Stimulated activated naive CD4-positive, alpha-beta T cell (primary cell): ENCODE data around the gene DIPK1C.
A peak's percentile ranks its signal among the peaks of the same experiment; 100 is the strongest.

ENCODE experiments used
- DNase-seq, 6 experiments: peaks; one replicate each; lab custom pipeline; 2025; lab: John Stamatoyannopoulos, UW

The DIPK1C gene

DNA sequence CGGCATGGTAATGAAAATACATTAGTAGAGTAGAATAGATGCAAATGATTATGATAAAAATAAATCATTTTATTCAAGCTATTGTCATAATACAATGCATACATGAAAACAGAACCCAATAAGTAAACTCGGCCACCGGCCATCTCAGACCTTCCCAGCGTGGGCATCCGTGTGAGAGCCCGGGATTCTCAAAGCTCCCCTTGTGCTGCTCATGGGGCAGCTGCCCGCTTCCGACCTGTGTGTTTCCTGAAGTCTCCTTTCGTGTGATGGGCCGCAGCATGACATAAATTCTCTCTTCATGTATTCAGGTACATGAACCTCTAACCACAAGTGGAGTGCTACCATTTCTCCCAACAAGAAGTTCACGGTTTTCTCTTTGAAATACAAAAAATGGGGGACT, 25.6 kb upstream of the DIPK1C start:
- no peak for DNase-seq

DNA sequence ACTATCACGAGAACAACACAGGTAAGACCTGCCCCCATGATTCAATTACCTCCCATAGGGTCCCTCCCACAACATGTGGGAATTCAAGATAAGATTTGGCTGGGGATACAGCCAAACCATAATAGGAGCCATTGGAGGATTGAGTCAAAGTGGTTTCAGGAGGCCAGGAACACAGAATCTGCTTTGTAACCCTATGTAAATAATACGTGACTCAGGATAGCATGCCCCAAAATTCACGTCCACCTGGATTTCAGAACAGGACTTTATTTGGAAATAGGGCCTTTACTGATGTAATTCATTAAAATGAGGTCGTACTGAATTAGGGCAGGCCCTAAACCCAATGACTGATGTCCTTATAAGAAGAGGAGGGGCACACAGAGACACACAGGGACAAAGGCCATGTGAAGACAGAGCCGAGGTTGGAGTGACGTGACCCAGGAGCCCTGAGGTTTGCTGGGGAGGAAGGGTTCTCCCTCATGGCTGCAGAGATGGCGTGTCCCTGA, 23.1 kb upstream of the DIPK1C start:
- no peak for DNase-seq

DNA sequence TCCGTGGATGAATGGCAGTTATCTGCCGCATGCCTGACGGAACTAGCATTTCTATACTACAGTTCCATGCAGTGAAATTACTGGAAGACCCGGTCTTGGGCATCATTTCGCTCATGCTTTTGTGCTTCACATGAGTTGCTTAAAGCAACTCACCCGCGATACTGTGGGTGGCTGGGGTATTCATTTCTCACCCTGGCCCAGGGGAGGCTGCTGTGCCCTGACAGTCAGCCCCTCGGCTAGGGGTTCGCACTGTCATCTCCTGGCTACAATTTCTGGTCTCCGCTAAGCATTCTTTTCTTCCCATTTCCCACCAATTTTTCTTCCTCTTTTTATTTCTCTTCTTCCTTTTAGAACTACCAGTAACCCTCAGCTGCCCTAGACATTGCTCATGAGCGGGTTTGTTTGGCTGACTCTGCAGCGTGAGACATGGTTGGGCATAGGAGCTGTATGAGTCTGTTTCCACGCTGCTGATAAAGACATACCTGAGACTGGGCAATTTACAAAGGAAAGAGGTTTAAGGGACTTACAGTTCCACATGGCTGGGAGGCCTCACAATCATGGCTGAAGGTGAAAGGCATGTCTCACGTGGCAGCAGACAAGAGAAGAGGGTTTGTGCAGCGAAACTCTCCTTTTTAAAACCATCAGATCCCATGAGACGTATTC, 22.5 kb upstream of the DIPK1C start:
- DNase-seq: no peak

DNA sequence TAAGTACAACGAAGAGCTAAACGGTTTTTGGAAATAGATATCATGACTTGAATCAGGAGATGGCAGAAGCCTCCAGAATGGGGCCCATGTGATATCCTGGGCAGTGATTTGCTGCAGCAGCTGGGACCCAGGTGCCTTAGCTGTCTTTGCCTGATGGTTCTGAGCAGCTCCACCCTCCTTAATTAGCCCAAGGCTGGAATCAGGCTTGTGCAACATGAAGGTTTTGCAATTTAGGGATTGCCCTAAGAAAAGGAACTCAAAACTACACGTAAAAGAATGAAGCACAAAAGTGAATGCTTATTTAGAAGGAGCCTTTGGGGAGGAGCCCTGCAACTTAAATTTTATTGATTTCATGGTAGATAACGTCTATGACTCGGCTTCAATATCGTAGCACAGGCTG, 21.8 kb upstream of the DIPK1C start:
- no peak for DNase-seq

DNA sequence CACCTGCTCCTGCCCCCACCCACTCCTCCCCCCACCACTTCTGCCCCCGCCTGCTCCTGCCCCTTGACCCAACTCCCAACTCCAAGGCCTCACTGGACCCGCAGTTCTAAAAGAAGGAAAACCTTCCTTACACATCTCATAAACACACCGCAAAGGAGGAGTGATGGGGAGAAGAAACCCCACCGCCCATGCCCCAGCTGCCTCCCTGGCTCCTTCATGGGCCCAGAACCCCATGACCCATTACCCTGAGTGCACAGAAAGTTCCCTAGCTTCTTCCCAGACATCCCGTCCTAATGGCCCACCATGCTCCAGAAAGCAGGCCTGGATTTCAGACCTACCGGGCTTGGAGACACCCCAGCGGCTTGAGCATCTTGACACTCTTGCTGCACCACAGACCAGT, 21.2 kb upstream of the DIPK1C start:
- no peak for DNase-seq

DNA sequence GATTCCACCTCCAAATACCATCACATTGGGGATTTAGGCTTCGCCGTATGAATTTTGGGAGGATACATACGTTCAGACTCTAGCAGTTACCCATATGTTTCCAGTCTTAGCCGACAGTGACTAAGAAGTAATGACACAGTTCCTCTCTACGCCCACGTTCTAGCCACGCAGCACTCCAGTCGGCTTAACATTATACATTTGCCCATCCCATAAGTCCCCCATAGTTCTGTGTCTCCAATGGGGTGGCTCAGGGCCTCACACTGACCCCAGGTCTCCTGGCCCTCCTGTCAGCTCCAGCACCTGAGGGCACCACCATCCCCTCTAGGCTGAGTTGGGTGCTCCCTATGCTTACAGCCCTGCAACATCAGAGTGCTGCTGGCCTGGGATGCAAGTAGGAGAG, 20.7 kb upstream of the DIPK1C start:
- no peak for DNase-seq

DNA sequence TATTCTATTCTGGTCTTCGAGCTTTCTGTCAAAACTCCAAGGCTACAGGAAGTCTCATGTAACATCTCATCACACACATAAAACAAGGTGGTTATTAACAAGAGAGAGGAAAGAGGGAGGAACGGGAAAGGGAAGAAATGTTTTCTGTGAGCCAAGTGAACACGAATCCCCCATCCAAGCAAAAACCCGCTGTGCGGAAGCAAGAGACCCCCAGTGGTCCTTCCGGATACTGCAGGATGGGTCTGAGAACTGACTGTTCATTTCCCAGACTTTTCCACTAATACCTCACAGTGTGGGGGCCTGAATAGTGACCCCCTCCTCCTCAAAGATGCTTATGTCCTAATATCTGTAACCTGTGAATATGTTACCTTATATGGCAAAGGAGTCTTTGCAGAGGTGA, 19.0 kb upstream of the DIPK1C start:
- no peak for DNase-seq

DNA sequence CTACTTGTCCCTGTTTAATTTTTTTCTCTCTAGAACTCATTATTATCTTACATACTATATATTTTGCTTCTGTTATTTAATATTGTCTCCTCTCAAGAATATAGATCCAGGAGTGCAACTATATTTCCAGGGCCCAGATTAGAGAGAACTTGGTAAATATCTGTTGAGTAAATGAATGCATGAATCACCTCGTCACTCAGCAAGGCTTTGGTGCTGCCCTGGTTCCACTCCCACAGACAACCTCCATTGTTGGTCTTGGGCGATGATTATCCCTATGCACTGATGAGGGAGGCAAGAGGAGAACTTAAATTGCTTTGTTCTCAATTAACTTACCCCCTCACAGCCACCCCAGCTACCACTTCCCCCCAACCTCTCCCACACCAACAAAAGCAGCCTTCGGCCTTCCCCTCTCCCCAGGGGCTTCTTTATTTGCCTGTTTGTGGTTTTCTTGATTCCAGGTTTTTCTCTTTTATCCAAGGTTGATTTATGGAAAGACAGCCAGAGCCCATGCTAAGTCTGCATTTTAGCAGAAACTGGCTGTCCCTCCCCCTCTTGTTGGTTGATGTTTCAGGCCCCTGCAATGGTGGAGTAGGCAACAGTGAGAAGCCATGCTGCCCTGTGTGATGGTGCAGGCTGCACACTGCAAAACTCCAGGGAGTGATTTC, 17.0 kb upstream of the DIPK1C start:
- no peak for DNase-seq

DNA sequence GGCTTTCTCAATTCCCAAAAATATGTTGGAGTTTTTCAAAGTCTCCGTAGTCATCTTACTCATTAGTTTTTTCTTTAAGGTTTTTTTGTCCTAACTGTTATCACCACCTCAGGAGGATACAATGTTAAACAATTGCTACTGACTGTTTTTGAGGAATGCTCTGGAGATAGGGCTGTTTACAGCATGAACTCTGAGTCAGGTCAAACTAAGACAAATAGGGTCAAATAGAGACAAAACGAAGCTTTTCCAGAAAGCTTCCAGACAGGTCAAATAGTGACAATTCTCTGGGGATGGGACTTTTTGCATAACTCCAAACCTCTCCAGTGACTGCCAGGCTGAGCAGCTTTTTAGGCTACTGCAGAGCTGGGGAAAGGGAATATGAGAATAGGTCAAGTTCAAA, 15.2 kb upstream of the DIPK1C start:
- DNase-seq: no peak

DNA sequence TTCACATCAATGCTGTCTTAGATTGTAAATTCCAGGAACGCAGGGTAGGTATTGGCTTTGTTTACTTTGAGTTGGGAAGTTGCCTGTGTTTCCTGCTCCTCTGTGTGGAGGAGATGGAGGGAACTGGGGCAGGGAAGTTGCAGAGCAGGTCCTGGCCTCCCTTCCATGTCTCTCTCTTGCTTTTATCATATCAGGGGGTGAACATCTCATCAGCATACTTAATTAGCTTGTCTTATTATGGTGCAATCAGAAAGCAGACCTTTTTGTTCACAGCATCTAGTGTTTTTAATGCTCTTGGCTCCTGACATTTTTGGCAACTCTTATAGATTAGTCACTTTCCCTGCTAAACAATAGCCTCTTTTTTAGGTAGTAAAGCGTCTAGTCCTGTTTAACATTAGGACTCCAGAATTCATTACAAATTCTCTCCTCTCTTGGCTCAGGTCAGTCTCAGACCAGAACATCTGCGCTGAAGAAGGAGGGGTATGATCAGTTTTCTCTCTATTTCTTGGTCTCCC, 11.5 kb upstream of the DIPK1C start:
- DNase-seq: no peak

DNA sequence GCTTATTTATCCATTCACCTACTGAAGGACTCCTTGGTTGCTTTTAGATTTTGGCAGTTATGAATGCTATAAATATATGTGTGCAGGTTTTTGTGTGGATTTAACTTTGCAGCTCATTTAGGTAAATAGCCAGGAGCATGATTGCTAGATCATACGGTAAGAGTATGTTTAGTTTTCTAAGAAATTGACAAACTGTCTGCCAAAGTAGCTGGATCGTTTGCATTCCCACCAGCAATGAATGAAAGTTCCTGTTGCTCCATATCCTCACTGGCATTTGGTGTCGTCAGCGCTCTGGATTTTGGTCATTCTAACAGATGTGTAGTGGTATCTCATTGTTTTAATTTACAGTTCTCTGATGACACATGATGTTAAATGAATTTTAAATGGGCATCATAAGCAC, 8.7 kb upstream of the DIPK1C start:
- no peak for DNase-seq

DNA sequence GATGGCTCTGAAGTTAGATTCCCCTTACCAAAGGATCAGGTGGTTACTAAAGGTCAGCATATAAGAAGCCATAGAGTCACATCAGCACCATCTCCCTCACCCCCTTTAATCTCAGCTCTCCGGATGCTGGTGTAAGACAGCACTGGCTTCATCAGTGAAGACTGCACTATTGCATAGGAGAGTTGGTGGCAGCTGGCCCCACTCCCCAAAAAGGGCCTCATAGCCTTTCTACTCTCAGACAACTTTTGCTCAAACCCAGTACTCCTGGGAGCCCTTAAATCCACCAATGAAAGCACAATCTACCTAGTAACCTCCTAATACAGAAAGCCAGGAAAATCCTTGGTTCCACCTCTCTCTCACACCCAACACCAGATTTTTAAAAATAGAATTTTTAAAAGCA, 6.9 kb upstream of the DIPK1C start:
- no peak for DNase-seq

DNA sequence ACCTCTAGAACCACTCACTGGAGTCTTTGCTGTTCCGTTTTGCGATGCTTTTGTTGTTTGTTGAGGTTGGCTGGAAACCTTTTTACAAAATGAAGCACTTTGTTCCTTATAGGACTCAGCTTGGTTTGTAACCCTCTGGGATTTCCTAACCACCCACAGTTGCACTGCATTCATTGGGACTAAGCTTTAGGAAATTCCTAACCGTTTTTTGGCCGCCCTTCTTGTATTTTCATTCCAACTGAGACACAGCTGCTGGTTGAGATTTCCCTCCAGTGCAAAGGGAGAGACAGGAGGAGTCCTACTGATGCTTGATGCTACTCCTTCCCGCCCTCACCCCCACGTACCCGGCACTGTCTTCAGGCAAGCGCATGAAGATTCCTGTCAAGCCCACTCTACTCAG, 6.1 kb upstream of the DIPK1C start:
- no peak for DNase-seq

DNA sequence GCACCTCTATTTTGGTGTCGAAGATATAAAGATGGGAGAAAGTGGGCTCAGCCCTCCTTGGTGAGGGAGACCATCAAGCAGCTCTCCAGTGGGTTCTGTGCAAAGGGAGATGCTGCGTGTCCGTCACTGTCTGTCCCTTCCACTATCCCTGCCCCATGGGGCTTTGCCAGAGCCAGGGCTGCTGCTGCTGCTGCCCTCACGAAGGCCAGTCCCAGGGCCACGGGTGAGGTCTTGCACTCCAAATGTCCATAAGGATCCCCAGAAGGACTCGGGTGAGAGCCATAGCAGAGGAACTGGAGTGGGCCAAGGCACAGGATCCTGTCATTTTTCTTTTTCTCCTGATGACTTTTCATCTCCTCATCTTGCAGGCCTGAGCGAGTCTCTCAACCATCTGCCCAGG, 3.7 kb upstream of the DIPK1C start:
- no peak for DNase-seq

DNA sequence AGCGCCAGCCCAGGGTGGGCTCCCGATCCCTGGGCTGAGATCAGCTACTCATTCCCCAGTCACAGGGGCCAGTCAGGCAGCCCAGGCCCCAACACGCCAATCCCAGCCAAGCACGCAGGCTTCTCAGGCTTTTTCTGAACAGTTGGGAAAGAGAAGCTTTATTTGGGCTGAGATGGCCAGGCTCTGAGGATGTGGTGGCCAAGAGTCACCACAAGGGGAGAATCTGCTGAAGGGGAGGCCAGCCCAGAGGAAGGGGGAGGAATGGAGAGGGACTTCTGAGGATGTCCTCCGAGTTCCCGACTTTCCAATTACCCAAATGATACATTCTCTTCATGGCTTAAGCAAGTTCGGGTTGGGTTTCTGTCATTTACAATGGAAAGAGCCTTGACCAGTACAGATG, 2.8 kb upstream of the DIPK1C start:
- no peak for DNase-seq

DNA sequence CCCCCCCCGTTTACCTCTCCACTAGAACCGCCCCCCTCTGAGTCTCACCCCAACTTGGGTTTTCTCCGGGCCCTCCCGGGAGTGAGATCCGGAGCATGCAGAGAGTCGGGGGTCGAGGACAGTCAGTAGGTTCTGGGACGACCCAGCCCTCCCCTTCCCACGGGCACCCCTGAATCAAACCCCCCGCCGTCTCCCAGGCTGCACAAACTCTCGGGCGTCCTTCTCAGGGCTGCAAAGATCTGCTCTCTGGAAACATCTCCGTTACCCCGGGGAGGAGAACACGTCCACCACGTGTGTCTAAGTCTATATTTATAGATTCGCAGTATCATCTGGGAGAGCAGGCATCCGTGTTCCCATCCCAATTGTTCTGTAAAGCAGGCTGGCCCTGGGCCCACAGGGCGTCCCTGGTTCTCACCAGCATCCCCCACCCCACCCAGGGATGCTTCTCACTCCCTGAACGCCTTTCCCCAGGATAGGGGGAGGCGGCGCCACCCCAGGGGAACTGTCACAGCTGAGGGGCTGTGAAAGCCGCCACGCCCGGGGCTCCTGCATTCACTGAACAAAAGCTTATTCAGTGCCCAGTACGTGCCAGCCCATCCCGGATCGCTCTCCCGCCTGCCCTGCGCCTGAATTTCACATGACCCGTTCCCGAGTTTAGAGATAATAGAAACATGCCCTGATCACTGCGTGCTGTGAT, 765 bp upstream of the DIPK1C start:
- no peak for DNase-seq

DNA sequence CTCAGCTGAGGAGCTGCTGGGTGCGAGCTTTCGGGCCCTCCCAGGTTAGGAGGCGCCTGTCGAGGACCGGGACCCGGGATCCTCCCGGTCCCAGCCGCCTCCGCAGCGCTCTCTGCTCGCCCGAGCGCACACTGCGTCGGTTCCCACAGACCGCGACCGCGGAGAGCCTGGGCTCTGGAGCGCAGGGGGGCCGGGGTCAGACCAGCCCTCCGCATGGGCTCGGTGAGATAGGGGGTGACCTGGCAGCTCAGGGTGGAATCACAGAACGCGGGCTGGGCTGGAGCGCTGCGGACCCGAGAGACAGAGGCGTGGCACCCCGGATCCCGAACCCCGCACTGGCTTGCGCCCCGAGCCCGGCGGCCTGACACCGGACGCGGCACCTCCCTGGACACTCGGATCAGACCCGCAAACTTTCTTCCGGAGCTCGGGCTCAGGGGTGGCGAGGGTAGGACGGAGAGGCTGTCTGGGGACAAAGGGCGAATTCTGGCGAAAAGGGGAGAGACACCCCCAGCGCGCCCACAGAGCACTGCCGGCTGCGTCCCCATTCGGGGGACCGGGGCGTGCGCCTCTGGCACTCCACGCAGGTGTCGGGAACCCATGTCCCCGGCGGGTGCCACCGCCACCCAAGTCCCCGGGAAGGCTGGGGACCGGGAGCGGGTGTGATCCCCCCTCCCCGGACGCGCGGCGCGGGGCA, 612 bp downstream of the DIPK1C start:
- peak in 1 of 6 experiments; percentile 10 for DNase-seq

DNA sequence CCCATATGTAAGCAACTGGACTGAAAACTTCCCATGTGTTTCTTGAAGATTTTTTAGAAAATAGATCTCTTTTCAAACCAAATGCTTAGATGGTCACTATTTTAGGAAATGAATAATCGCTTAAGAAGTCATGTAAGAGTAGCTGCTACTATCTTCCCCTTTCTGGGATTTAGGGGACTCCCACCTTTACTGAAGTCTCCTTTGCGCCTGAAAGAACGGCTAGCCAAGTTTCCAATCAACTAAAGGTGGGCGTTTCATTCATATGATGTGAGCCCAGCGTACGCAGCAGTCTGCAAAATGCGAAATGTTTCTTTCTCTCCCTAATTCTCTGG, 1.1 kb downstream of the DIPK1C start:
- no peak for DNase-seq

DNA sequence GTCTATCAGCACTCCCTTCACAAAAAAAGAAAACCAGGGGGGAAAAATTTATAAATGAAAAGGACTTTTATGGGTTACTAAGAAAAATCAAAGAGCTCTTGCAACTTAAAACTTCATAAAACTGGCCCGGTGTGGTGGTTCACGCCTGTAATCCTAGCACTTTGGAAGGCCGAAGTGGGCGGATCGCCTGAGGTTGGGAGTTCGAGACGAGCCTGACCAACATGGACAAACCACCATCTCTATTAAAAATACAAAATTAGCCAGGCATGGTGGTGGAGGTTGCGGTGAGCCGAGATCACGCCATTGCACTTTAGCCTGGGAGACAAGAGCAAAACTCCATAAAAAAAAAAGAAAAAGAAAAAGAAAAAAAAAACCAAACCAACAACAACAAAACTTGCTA, 1.7 kb downstream of the DIPK1C start:
- DNase-seq: no peak

DNA sequence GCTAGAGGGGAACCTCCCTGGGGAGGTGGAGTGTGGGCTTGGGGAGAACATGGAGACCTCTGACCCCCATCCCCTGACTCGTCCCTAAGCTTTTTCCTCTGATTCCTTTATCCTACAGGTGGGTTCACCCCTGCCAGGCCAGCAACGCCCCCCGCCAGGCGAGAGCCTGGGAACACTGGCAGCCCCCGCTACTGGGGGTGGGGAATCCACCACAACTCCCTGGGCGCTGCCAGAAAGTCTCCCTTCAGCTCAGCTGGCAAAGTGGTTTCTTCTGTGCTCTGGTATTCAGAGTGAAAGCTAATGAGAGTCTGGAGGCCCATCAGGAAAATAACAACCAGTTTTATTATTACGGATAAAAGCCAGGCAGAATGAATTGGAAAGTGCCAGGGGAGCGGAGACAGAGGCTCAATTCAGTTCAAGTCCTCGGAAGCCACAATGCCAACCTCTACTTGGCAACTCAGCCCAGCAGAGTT, 2.8 kb downstream of the DIPK1C start:
- DNase-seq: no peak

DNA sequence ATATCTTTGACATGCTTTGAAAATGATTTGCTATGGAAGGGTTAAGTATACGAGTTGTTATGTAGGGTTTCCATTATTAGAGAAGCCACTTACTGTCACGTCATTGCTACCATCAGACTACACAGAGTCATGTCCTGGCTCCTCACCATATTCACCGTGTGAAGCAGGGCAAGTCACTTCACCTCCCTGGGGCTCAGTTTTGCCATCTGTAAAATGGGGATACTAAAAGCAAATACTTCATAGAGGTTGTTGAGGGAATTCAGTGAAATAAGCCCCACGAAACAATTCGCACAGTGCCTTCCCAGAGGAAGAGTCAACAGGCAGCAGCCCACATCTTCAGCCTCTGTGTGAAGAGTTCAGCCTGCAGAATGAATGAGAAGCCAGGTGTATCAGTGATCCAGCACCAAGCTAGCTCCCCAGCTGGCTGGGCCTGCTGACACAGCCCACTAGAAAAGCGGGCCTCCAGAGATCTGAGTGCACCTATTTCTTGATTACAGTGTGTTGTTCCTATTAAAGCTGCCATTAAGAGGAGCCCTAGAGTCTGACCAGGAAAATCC, 3.4 kb downstream of the DIPK1C start:
- no peak for DNase-seq

DNA sequence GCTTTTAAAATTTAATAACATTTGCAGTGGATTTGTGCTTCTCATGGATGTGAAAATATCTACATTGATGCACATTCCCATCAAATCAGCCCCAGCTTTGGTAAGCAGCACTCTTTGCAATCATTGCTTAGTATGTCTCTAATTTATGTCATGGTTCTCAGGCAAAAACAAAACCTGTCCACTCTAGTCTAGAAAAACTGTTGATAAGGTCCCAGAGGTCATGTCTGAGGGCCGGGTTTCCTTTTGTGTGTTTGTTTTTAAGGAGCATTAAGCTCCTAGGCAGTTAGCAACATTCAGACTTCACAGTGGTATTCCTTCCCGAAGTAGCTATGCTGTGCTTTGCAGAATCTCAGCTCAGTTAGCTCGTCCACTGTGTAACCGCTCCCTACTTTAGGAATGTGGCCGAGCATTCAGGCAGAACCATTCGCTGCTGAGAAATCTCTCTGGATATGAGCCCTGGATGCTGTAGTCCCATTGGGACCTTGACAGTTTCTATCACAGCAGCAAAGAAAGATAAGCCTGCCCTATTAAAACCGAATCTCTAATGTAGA, 4.0 kb downstream of the DIPK1C start:
- no peak for DNase-seq
